Muscle of leg (tissue), 11 donors: ENCODE data around the gene KLHL26. TPM values are rescaled to one million over a fixed set of nuclear protein-coding genes. Genes with fewer than 3 reads are reported as not detected.

Source experiments
- DNase-seq: peaks from one replicate; pipeline ENCODE4 v3.0.0; 2013
- H3K27ac ChIP-seq: one replicate; pipeline ENCODE4 v1.5.1; 2013; ENCODE audit warnings: mild to moderate bottlenecking, low read length, control low read depth
- H3K27me3 ChIP-seq: one replicate; pipeline ENCODE4 v1.6.1; 2013; ENCODE audit warnings: low read length; ENCODE audit not compliant: control insufficient read depth, insufficient read depth
- H3K36me3 ChIP-seq: one replicate; pipeline ENCODE4 v1.6.1; 2013; ENCODE audit warnings: low read length; ENCODE audit not compliant: control insufficient read depth, insufficient read depth
- H3K4me1 ChIP-seq: one replicate; pipeline ENCODE4 v1.6.1; 2013; ENCODE audit warnings: low read length; ENCODE audit not compliant: control insufficient read depth, insufficient read depth
- H3K4me3 ChIP-seq: one replicate; pipeline ENCODE4 v1.5.1; 2013; ENCODE audit warnings: low read length, control low read depth
- H3K9me3 ChIP-seq: replicated peaks from 2 replicates; pipeline ENCODE4 v1.6.1; 2013; ENCODE audit warnings: low read depth, low read length; ENCODE audit not compliant: control insufficient read depth
- WGBS: methylation state at CpG from one replicate; pipeline ENCODE4 v1.1.5; 2013; ENCODE audit warnings: missing lambda C conversion rate; ENCODE audit not compliant: insufficient coverage; 5-methylcytosine and 5-hydroxymethylcytosine counted together
- polyA plus RNA-seq, 8 donors: library from polyadenylated mRNA; unstranded; fragments of 120-200 nt; gene quantifications; one replicate each; pipeline versions ENCODE4 v1.2.1 to v1.2.3, GENCODE V29; 2013; ENCODE audit warnings: inconsistent platforms in 1 of 8, low replicate concordance in 1 of 8; ENCODE audit not compliant: insufficient read length in 8 of 8, insufficient read depth in 1 of 8
- total RNA-seq: library from RNA; stranded (reverse); fragments of 120-200 nt; gene quantifications from one replicate; pipeline ENCODE4 v1.2.4, GENCODE V29; 2013

KLHL26 gene
- total and polyA plus RNA-seq, 9 donors = 2.0 to 5.8 (median 4.0) TPM

DNA sequence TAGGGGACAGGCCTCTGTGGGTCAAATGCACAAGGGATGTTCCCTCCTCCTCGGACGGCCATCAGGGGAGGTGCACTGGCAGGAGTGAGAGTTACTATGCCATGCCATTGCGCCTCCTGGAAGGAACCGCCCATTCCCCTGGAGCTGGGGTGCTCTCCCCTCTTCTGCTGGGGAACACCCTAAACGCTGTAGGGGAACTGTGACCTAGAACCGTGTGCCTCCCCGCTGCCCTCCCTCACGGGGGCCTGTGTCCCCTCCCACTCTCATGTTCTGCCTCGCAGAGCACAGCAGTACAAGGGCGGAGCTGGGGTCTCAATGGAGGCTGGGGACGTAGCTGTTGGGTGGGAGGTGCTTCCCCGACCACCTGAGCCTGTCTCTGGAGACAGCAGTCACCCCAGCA is 29.5 kb downstream of the KLHL26 start:
- H3K4me3 ChIP-seq = no peak overlapping the region
- 80% methylated on average over 5 of the region's 12 CpGs for WGBS
- no peaks in the 10 kb centered on the region for H3K27me3 ChIP-seq
- peaks cover 26% of the 10 kb centered on the region for H3K36me3 ChIP-seq
- H3K4me1 ChIP-seq = peaks cover 25% of the 10 kb centered on the region
- DNase-seq = no peak
- H3K27ac ChIP-seq = no peak overlapping the region
- H3K9me3 ChIP-seq = no peaks in the 10 kb centered on the region

- H3K36me3 ChIP-seq = peaks cover 26% of the 10 kb centered on the region
- no peak overlapping the region for H3K27ac ChIP-seq
- no peaks in the 10 kb centered on the region for H3K9me3 ChIP-seq
- DNase-seq = no peak
- H3K4me3 ChIP-seq = no peak overlapping the region
- 83% methylated on average over 5 of the region's 5 CpGs for WGBS
- H3K4me1 ChIP-seq = peaks cover 30% of the 10 kb centered on the region
- no peaks in the 10 kb centered on the region for H3K27me3 ChIP-seq
Measured at GRCh38 chr19:18666784-18667183, 30.0 kb downstream of the KLHL26 start.

DNA sequence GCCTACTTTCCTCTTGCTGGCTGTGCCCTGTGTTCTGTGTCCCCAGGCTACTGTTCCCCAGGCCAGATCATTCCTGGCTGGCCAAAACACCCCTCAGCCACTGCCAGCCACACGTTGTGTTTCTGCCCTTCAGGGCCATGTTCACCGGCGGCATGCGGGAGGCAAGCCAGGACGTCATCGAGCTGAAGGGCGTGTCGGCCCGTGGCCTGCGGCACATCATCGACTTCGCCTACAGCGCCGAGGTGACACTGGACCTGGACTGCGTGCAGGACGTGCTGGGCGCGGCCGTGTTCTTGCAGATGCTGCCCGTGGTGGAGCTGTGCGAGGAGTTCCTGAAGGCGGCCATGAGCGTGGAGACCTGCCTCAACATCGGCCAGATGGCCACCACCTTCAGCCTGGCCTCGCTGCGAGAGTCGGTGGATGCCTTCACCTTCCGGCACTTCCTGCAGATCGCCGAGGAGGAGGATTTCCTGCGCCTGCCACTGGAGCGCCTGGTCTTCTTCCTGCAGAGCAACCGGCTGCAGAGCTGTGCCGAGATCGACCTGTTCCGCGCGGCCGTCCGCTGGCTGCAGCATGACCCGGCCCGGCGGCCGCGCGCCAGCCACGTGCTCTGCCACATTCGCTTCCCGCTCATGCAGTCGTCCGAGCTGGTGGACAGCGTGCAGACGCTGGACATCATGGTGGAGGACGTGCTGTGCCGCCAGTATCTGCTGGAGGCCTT is 30.9 kb downstream of the KLHL26 start:
- no peaks in the 10 kb centered on the region for H3K27me3 ChIP-seq
- peaks cover 39% of the 10 kb centered on the region for H3K4me1 ChIP-seq
- H3K36me3 ChIP-seq = peaks cover 26% of the 10 kb centered on the region
- no peak overlapping the region for H3K27ac ChIP-seq
- H3K9me3 ChIP-seq = no peaks in the 10 kb centered on the region
- no peak for DNase-seq
- no peak overlapping the region for H3K4me3 ChIP-seq
- 94% methylated on average over 55 of the region's 55 CpGs for WGBS

- peaks cover 26% of the 10 kb centered on the region for H3K36me3 ChIP-seq
- DNase-seq = no peak
- no peaks in the 10 kb centered on the region for H3K27me3 ChIP-seq
- peaks cover 39% of the 10 kb centered on the region for H3K4me1 ChIP-seq
- H3K9me3 ChIP-seq = no peaks in the 10 kb centered on the region
- no peak overlapping the region for H3K27ac ChIP-seq
- 98% methylated on average over 38 of the region's 38 CpGs for WGBS
- no peak overlapping the region for H3K4me3 ChIP-seq
Measured at GRCh38 chr19:18668252-18668631, 31.4 kb downstream of the KLHL26 start.

GRCh38 chr19:18668744-18669523 is 32.1 kb downstream of the KLHL26 start:
- no peak overlapping the region for H3K27ac ChIP-seq
- no peak overlapping the region for H3K4me3 ChIP-seq
- 96% methylated on average over 54 of the region's 58 CpGs for WGBS
- H3K4me1 ChIP-seq = peaks cover 36% of the 10 kb centered on the region
- DNase-seq = no peak
- peaks cover 26% of the 10 kb centered on the region for H3K36me3 ChIP-seq
- no peaks in the 10 kb centered on the region for H3K9me3 ChIP-seq
- H3K27me3 ChIP-seq = no peaks in the 10 kb centered on the region

DNA sequence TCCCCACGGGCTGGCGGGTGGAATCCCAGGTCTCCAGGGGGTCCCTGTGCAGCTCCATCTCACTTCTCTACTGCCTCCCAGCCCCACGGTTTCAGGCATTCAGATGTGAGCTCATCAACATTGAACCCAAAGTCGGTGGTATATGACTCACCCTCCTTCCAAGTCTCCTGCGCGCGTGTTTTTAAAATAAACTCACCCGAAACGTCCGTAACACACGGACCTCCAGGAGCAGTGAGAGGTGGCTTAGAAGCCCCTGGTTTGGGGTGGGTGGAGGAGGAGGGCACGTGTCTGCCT is 32.6 kb downstream of the KLHL26 start:
- no peak for DNase-seq
- H3K27ac ChIP-seq = no peak overlapping the region
- no peak overlapping the region for H3K4me3 ChIP-seq
- no peaks in the 10 kb centered on the region for H3K9me3 ChIP-seq
- H3K4me1 ChIP-seq = peaks cover 37% of the 10 kb centered on the region
- 69% methylated on average over 3 of the region's 12 CpGs for WGBS
- peaks cover 26% of the 10 kb centered on the region for H3K36me3 ChIP-seq
- H3K27me3 ChIP-seq = no peaks in the 10 kb centered on the region

DNA sequence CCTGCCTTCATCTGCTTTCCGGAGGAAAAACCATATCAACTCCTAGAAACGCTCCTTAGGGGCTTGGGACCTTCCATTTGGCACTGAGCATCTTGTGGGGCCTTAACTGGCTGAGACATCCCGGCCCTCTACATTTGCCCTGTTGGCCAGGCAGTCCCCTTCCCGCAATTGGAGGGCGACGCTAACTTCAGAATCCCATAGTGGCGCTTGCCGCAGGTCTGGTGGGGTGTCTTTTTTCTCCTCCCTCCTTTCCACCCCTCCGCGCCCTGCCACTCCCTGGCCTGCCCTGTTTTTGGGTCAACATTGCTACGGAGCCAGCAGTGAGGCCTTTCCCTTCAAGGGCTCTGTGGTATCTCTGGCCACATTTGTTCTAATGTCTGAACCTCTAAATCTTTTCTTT is 33.1 kb downstream of the KLHL26 start:
- Histone ChIP-seq H3K4me3 (no peak overlapping the region), H3K36me3 (peaks cover 26% of the 10 kb centered on the region), H3K4me1 (peaks cover 40% of the 10 kb centered on the region), H3K27ac (no peak overlapping the region), H3K9me3 (peaks cover 4% of the 10 kb centered on the region), H3K27me3 (no peaks in the 10 kb centered on the region)
- WGBS = 84% methylated on average over 10 of the region's 11 CpGs
- DNase-seq = no peak

DNA sequence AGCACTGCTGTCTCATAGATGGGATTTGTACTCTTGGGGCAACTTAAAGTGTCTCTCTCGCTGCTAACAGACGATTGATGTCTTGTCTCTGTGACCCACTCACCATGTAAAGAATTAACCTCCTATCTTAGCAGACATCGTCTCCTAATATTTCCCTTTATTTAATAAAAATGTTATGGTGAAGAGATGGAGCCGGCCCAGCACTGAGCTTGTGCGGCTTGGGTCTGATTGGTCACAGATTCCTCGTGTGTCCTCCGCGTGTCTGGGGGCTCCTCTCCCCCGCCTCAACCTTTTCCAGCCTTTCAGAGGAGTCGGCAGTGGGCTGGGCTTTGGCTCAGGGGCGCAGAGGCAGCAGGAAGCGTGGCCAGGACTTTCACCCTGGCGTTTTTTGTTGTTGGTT is 33.5 kb downstream of the KLHL26 start:
- Histone ChIP-seq H3K27me3 (no peaks in the 10 kb centered on the region), H3K27ac (no peak overlapping the region), H3K36me3 (peaks cover 24% of the 10 kb centered on the region), H3K4me1 (peaks cover 41% of the 10 kb centered on the region), H3K9me3 (peaks cover 5% of the 10 kb centered on the region), H3K4me3 (no peak overlapping the region)
- WGBS = no CpG with 5 or more reads among the region's 13 CpGs
- DNase-seq = peak; percentile 67

- Histone ChIP-seq H3K9me3 (peaks cover 5% of the 10 kb centered on the region), H3K27me3 (no peaks in the 10 kb centered on the region), H3K4me1 (peaks cover 38% of the 10 kb centered on the region), H3K27ac (peak overlapping the region; percentile 20), H3K4me3 (no peak overlapping the region), H3K36me3 (peaks cover 19% of the 10 kb centered on the region)
- WGBS = 48% methylated on average over 26 of the region's 35 CpGs
- DNase-seq = peak; percentile 49
Measured at GRCh38 chr19:18671303-18672043, 34.6 kb downstream of the KLHL26 start.

DNA sequence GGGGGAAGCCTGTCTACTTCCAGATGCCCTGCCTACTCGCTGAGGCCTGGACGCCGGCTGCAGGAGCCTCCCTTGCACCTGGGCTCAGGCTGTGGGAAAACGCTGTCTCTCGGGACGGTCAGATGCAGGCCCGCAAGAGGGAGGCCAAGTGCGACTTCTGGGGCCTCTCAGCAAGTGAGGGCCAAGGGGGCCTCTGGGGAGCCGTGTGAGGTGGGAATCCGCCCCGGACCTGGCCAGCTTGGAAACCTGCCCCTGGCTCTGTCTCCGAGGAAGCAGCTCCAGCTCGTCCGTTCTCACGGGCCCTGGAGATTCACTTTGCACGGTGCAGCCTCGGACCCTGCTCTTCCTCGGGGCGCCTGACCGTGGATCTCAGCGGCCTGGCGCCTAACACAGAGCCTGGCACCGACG is 35.2 kb downstream of the KLHL26 start:
- Histone ChIP-seq H3K36me3 (peaks cover 16% of the 10 kb centered on the region), H3K27me3 (no peaks in the 10 kb centered on the region), H3K9me3 (peaks cover 5% of the 10 kb centered on the region), H3K4me3 (no peak overlapping the region), H3K4me1 (peaks cover 42% of the 10 kb centered on the region), H3K27ac (peak overlapping the region; percentile 37)
- 21% methylated on average over 20 of the region's 24 CpGs for WGBS
- DNase-seq = peak; percentile 59
